ENCODE results near the gene NME5. TPM values are rescaled to one million over a fixed set of nuclear protein-coding genes. Genes with fewer than 3 reads are reported as not detected.

The NME5 gene
- total and polyA plus RNA-seq, 9 of the 15 experiments (the other 6 are each of a cell fraction or from before 2014, with no cell fraction given): not detected

DNA sequence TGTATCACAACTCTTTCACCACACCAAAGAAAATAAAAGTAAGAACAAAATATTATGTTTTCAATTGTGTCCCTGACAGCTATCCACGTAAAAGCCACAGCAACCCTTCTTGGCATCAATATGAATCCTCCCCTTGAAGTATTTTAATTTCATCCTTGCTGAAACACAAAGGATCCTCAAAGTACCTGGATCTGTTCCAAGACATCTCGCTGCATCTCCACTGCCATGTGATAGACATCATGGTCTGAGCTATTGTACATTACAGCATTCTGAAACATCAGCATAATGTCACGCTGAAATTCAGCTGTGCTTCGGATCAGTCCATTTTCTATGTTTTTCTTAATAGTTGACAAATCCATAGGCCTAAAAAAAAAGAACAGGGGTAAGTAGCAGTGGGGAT, 21.5 kb upstream of the NME5 start (continued):
- TF ChIP-seq ELK3 (CRISPR knock-in tag; IDR thresholded peaks at IDR 0.05) (no peak), HDGF (IDR thresholded peaks at IDR 0.05) (no peak), POLR2B (IDR thresholded peaks at IDR 0.05; ENCODE audit: low read depth, partially characterized antibody) (no peak), SMARCC2 (IDR thresholded peaks at IDR 0.05; ENCODE audit: low read depth) (no peak), ZFP1 (CRISPR knock-in tag; IDR thresholded peaks at IDR 0.05) (no peak), PPARD (CRISPR knock-in tag; IDR thresholded peaks at IDR 0.05) (no peak), FOSL1 (tag; conservative IDR thresholded peaks at IDR 0.05) (no peak), TRIM28 (IDR thresholded peaks at IDR 0.05) (no peak), XRCC4 (IDR thresholded peaks at IDR 0.05; ENCODE audit: extremely low read depth, insufficient read depth, insufficient read length) (no peak), TARDBP (IDR thresholded peaks at IDR 0.05) (no peak), HMGXB4 (CRISPR knock-in tag; IDR thresholded peaks at IDR 0.05) (no peak)

DNA sequence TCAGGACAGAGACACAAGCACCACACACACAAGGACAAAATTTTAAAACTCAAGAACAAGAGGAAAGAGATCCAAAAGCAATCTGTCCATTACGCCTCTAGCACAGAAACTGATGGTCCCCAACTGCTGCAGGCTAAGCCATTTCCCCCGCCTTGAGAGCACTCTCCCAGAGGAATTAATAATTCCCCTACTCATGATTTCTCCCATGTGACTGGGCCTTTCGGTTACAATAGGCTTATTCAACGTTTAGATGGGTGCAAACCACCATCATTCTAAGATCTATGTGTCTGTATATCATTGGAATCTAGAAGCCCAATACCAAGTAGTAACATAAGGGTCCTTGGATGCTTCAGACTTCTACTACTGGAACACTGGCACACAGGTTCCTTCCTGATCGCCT, 20.4 kb upstream of the NME5 start:
- no TSS peak for BruUV-seq (replicated peaks)
- TF ChIP-seq SMAD4 (CRISPR knock-in tag; conservative IDR thresholded peaks at IDR 0.05) (no peak), DPF2 (IDR thresholded peaks at IDR 0.05) (no peak), NRF1 (conservative IDR thresholded peaks at IDR 0.05 in 1 of 2, IDR thresholded peaks at IDR 0.05 in 1 of 2) (no peak), TSHZ1 (CRISPR knock-in tag; IDR thresholded peaks at IDR 0.05) (no peak)
- TF ChIP-seq, protein P1, sequence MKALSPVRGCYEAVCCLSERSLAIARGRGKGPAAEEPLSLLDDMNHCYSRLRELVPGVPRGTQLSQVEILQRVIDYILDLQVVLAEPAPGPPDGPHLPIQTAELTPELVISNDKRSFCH (CRISPR knock-in tag; IDR thresholded peaks at IDR 0.05): no peak
- TF ChIP-seq, protein P1 (tag; IDR thresholded peaks at IDR 0.05): no peak

More for the DNA sequence above, 20.4 kb upstream of the NME5 start:
- intact Hi-C loops (cut with micrococcal nuclease) (no loop called here), in situ Hi-C loops (cut with MboI) (no loop called here)
- Histone ChIP-seq H4K20me1 (replicated peaks; ENCODE audit: control insufficient read depth, insufficient read depth, low read length) (peaks cover 4% of the 10 kb centered on the region), H3K4me2 (ENCODE audit: insufficient read depth, low read length) (no peak overlapping the region), H3K36me3 (ENCODE audit: control insufficient read depth, insufficient read depth, low read length) (peaks cover 81% of the 10 kb centered on the region), H3K4me3 (no peak overlapping the region), H3K9ac (ENCODE audit: insufficient read depth in 1 of 2, low read depth in 2 of 2, low read length in 2 of 2) (no peak overlapping the region), H3K27me3 (ENCODE audit: control insufficient read depth in 2 of 2, insufficient read depth in 2 of 2, low read length in 2 of 2) (no peaks in the 10 kb centered on the region), H3K9me3 (replicated peaks; ENCODE audit: control insufficient read depth, insufficient read depth, low read depth, low read length) (no peaks in the 10 kb centered on the region), H3K9me1 (ENCODE audit: control insufficient read depth, insufficient read depth, low read length) (no peaks in the 10 kb centered on the region), H3K4me1 (replicated peaks in 1 of 2; ENCODE audit: control insufficient read depth in 2 of 2, insufficient read depth in 2 of 2, low read length in 2 of 2) (no peaks in the 10 kb centered on the region), H3K79me2 (ENCODE audit: control insufficient read depth, insufficient read depth, low read length) (no peaks in the 10 kb centered on the region), H3K27ac (ENCODE audit: extremely low read depth, low read depth, low read length) (no peak overlapping the region), H2AFZ (ENCODE audit: low read depth, low read length) (no peak overlapping the region)
- ChIA-PET POLR2A (interaction anchor here (1.6 to 2.4 kb wide), 2 partner anchors 10 to 11 kb away, joined by 8 read pairs; no protein-coding TSS in a partner anchor), CTCF (ENCODE audit: low intra/inter-chr PET ratio) (no interaction called here)
- FAIRE-seq (no peak), DNase-seq (ENCODE audit: extremely low read depth in 1 of 4, low spot score in 3 of 4) (no peak), ATAC-seq (no peak)
- WGBS (ENCODE audit: insufficient coverage, low coverage, missing lambda C conversion rate): 88% methylated on average over 5 of the region's 5 CpGs
